ENCODE data around the gene PXDN.

DNA sequence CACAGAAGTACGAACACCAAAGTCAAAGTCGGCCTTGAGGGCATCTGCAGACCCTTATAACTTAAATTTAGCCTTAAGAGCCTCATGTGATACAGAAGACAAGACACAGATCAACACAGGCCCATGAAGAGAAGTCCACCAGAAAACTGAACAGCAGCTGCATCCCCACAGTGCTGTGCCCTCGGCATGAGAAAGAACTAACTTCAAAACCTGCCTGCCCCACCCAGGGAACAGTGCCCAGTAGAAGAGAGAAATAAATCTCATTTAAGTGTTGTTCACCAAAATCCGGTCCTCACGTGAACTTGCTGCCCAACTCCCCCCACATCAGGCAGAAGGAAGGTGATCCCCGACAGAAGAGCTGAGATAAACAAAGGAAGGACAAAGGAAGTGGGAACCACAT lies 73.7 kb downstream of the PXDN start:
- TF ChIP-seq CTCF (IDR thresholded peaks at IDR 0.05) (no peak), POLR2A (IDR thresholded peaks at IDR 0.05) (no peak), POLR2AphosphoS5 (IDR thresholded peaks at IDR 0.05) (no peak)

Data from stomach (tissue), 4 donors.